Activated CD4-positive, alpha-beta T cell treated with anti-CD3 and anti-CD28 coated beads, Interleukin-2, amount 10 ng/mL, durations not matched to agents 24 days and 14 days (primary cell): Measurements from ENCODE around the gene ABHD1. TPM values are rescaled to one million over a fixed set of nuclear protein-coding genes. Genes with fewer than 3 reads are reported as not detected.

Source experiments
- DNase-seq: peaks from one replicate; pipeline ENCODE4 v3.0.0; 2022
- H3K27ac Mint-ChIP-seq: one replicate; pipeline ENCODE4 v1.8.0; 2022; ENCODE audit warnings: mild to moderate bottlenecking, mixed read lengths
- H3K27me3 Mint-ChIP-seq: one replicate; pipeline ENCODE4 v1.8.0; 2022; ENCODE audit warnings: mixed read lengths
- H3K36me3 Mint-ChIP-seq: one replicate; pipeline ENCODE4 v1.8.0; 2022; ENCODE audit warnings: low read depth, mild to moderate bottlenecking, mixed read lengths
- H3K4me1 Mint-ChIP-seq: one replicate; pipeline ENCODE4 v1.8.0; 2021; ENCODE audit warnings: mixed read lengths
- H3K4me3 Mint-ChIP-seq: one replicate; pipeline ENCODE4 v1.8.0; 2022; ENCODE audit warnings: mild to moderate bottlenecking, moderate library complexity, mixed read lengths
- H3K9me3 Mint-ChIP-seq: one replicate; pipeline ENCODE4 v1.8.0; 2021; ENCODE audit warnings: mixed read lengths
- intact Hi-C: fragments of 100-400 bp; cut with micrococcal nuclease; formaldehyde crosslinking; loops from one replicate; pipeline ENCODE4 v1.15.1; 2023
- total RNA-seq: library from RNA; stranded (reverse); gene quantifications from 2 replicates; pipeline ENCODE4 v1.2.3, GENCODE V29; 2022

Gene ABHD1
- total RNA-seq, 1 donor from 2014 or later = 0.23 TPM

DNA sequence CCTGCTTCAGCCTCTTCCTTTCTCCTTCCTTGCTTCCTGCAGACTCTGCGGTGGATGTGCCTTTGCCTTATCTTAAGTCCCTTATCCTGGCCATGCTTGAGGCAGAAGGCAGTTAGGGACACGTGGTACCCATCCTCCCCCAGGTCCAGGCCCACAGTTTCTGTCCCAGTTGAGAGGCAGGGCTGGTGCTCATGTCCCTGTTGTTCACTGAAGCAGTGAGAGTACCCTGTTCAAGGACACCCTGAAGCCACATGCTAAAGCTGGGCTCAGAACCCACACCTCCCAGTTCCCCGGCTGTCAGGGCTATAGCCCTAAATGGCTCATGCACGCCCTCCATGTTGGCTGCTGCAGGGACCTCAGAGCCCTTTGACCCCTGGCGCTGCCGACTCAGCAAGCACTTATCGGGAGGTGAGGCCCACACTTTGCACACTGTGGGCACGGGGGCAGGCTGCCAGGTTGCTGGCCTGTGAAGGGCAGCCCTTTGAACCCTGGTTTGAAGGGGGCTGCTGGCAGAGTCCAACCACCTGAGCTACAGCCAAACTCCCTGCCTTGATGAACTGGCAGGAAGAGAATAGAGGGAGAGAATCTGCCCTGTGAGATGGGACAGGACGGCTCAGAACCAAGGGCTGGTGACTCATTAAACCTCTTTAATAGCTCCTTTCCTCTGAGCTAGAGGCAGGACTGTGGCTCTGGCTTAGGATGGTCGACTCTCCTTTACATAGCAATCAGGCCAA lies 30.8 kb upstream of the ABHD1 start:
- intact Hi-C loops = no loop called here
- no peak for DNase-seq
- Mint-ChIP-seq H3K27me3 (no peaks in the 10 kb centered on the region), H3K27ac (no peak overlapping the region), H3K9me3 (no peaks in the 10 kb centered on the region), H3K36me3 (no peaks in the 10 kb centered on the region), H3K4me1 (peaks cover 20% of the 10 kb centered on the region), H3K4me3 (no peak overlapping the region)

DNA sequence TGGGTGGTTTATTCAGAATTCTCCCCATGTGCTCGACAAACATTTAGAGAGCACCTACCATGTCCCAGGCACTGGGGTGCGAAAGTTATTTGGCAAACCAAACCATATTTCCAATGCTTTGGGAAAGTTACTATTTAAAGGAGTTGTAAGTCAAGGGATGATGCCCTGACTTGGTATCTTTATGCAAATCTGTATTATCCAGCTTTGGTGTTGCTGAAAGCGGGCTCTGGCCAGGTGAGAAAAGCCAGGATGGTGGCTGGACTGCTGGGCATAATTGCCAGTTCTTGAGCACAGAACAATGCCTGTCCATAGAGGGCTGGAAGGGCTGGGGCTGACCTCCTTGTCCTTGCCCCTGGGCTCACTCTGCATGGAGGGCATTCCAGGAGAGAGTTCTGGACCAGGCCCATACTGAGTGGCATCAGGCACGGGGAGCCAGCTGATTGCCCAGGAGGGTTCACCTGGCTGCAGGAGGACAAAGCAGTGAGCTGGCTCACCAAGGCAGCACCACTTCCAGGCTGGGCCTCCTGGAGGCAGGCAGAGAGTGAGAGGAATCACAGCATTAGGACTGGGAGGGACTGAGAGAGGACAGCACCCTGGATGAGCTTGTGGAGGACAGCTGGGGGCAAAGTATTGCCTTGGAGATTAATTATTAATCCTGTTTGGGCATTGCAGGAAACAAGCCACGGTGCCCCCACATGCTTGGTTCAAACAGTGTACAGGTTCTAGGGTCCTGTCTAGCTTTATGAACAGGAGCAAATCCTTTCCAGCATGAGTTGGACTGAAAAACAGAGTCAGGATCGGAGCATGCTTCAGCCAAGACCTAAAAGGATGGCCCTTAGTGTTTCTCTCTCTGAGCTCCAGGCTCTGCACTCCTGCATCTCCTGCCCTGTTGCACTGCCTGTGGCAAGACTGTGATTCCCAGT lies 29.9 kb upstream of the ABHD1 start:
- DNase-seq = no peak
- Mint-ChIP-seq H3K4me3 (no peak overlapping the region), H3K27ac (no peak overlapping the region), H3K36me3 (no peaks in the 10 kb centered on the region), H3K4me1 (peaks cover 18% of the 10 kb centered on the region), H3K27me3 (no peaks in the 10 kb centered on the region), H3K9me3 (no peaks in the 10 kb centered on the region)
- intact Hi-C loops = no loop called here

GRCh38 chr2:27094353-27094984 lies 29.1 kb upstream of the ABHD1 start:
- H3K27ac Mint-ChIP-seq = no peak overlapping the region
- no peak for DNase-seq
- no peaks in the 10 kb centered on the region for H3K9me3 Mint-ChIP-seq
- H3K27me3 Mint-ChIP-seq = no peaks in the 10 kb centered on the region
- H3K4me1 Mint-ChIP-seq = peaks cover 16% of the 10 kb centered on the region
- peaks cover 2% of the 10 kb centered on the region for H3K36me3 Mint-ChIP-seq
- no peak overlapping the region for H3K4me3 Mint-ChIP-seq
- intact Hi-C loops = no loop called here

- no peaks in the 10 kb centered on the region for H3K9me3 Mint-ChIP-seq
- DNase-seq = no peak
- peaks cover 3% of the 10 kb centered on the region for H3K36me3 Mint-ChIP-seq
- intact Hi-C loops = no loop called here
- H3K4me3 Mint-ChIP-seq = no peak overlapping the region
- no peaks in the 10 kb centered on the region for H3K27me3 Mint-ChIP-seq
- no peak overlapping the region for H3K27ac Mint-ChIP-seq
- H3K4me1 Mint-ChIP-seq = peaks cover 15% of the 10 kb centered on the region
Measured at GRCh38 chr2:27095427-27095744, 28.2 kb upstream of the ABHD1 start.

DNA sequence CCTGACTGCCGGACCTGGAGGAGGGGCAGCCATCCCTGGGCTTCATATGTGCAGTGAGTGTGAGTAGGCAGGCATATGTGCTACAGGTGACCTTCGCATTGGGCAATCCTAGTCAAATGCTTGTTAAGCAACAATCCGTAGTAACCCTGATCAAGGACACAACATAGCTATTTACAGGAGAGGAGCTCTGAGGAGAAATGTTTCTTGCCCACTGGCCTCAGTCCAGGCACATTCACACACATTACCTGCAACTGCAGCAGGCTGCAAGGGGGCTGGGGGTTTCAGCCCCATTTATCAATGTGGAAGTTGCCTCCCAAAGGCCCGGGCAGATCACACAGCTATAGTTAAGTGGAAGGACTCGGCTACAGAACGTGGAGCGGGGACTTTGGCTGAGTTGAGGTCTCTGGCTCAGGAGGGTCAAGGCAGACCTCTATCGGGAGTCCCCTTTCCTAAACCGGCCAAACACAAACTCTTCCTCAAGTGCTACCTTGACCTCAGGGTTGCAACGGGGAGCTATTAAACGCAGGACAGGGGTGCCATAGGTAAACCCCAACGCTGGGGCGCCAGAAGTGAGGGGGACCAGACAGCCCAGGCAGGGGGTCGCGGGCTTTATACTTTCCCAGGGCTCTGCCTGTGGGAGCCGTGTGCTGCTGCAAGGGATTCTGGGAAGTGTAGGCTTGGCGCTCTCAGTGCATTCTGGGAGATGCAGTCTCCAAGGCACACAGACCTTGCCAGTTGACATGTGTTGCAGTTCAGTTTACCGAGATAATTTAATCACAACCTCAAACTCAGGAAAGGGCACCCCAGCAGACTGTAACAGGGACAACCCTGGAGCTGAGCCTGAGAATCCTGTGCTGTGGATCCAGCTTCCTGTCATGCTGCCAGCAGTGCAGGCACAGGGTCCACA lies 27.6 kb upstream of the ABHD1 start:
- H3K9me3 Mint-ChIP-seq = no peaks in the 10 kb centered on the region
- peaks cover 15% of the 10 kb centered on the region for H3K4me1 Mint-ChIP-seq
- H3K36me3 Mint-ChIP-seq = peaks cover 3% of the 10 kb centered on the region
- H3K27me3 Mint-ChIP-seq = no peaks in the 10 kb centered on the region
- DNase-seq = peak; percentile 85
- H3K27ac Mint-ChIP-seq = peak overlapping the region; percentile 48
- intact Hi-C loops = no loop called here
- H3K4me3 Mint-ChIP-seq = peak overlapping the region; percentile 71

DNA sequence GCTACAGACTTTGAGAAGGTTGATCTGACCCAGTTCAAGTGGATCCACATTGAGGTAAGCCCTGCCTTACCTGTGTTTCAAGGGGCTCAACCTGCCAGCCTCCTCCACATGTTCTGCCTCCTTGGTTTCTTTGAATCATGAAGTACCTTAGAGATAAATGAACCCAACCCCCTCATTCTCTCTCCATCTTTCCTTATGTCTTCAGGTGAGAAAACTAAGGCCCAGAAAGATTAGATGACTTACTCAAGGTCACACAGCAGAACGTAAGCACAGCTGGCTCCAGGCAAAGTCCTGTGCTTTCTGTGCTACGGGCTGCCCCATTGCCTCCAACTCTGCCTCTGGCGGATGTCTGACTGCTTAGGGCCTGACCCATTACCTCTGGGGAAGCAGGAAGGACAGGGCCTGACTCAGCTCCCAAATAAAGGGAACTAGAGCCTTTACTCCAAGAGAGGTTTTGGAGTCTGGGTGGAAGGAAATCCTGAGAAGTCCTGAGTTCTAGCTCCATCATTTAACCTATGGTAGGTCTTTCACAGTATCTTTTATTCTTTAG lies 26.8 kb upstream of the ABHD1 start:
- Mint-ChIP-seq H3K27ac (peak overlapping the region; percentile 52), H3K27me3 (no peaks in the 10 kb centered on the region), H3K36me3 (peaks cover 3% of the 10 kb centered on the region), H3K4me3 (no peak overlapping the region), H3K9me3 (no peaks in the 10 kb centered on the region), H3K4me1 (peaks cover 15% of the 10 kb centered on the region)
- intact Hi-C loops = no loop called here
- no peak for DNase-seq

GRCh38 chr2:27097341-27097740 lies 26.3 kb upstream of the ABHD1 start:
- Mint-ChIP-seq H3K27me3 (no peaks in the 10 kb centered on the region), H3K36me3 (peaks cover 3% of the 10 kb centered on the region), H3K4me1 (peaks cover 15% of the 10 kb centered on the region), H3K4me3 (no peak overlapping the region), H3K9me3 (no peaks in the 10 kb centered on the region), H3K27ac (no peak overlapping the region)
- no peak for DNase-seq
- intact Hi-C loops = no loop called here

GRCh38 chr2:27099334-27099955 lies 24.2 kb upstream of the ABHD1 start:
- no peak overlapping the region for H3K4me3 Mint-ChIP-seq
- no peaks in the 10 kb centered on the region for H3K9me3 Mint-ChIP-seq
- no peak overlapping the region for H3K27ac Mint-ChIP-seq
- H3K27me3 Mint-ChIP-seq = no peaks in the 10 kb centered on the region
- intact Hi-C loops = no loop called here
- no peak for DNase-seq
- peaks cover 15% of the 10 kb centered on the region for H3K4me1 Mint-ChIP-seq
- H3K36me3 Mint-ChIP-seq = peaks cover 3% of the 10 kb centered on the region

DNA sequence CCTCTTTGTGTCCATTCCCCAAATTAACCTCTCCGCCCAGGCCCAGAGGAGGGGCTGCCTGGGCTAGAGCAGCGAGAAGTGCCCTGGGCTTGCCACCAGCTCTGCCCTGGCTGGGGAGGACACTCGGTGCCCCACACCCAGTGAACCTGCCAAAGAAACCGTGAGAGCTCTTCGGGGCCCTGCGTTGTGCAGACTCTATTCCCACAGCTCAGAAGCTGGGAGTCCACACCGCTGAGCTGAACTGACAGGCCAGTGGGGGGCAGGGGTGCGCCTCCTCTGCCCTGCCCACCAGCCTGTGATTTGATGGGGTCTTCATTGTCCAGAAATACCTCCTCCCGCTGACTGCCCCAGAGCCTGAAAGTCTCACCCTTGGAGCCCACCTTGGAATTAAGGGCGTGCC lies 23.6 kb upstream of the ABHD1 start:
- Mint-ChIP-seq H3K27me3 (no peaks in the 10 kb centered on the region), H3K4me3 (no peak overlapping the region), H3K4me1 (peaks cover 15% of the 10 kb centered on the region), H3K27ac (no peak overlapping the region), H3K36me3 (peaks cover 3% of the 10 kb centered on the region), H3K9me3 (no peaks in the 10 kb centered on the region)
- DNase-seq = no peak
- intact Hi-C loops = no loop called here

- H3K4me3 Mint-ChIP-seq = no peak overlapping the region
- H3K9me3 Mint-ChIP-seq = no peaks in the 10 kb centered on the region
- DNase-seq = no peak
- intact Hi-C loops = no loop called here
- no peaks in the 10 kb centered on the region for H3K27me3 Mint-ChIP-seq
- peaks cover 2% of the 10 kb centered on the region for H3K4me1 Mint-ChIP-seq
- H3K27ac Mint-ChIP-seq = no peak overlapping the region
- H3K36me3 Mint-ChIP-seq = peaks cover 3% of the 10 kb centered on the region
Measured at GRCh38 chr2:27102329-27102728, 21.3 kb upstream of the ABHD1 start.

DNA sequence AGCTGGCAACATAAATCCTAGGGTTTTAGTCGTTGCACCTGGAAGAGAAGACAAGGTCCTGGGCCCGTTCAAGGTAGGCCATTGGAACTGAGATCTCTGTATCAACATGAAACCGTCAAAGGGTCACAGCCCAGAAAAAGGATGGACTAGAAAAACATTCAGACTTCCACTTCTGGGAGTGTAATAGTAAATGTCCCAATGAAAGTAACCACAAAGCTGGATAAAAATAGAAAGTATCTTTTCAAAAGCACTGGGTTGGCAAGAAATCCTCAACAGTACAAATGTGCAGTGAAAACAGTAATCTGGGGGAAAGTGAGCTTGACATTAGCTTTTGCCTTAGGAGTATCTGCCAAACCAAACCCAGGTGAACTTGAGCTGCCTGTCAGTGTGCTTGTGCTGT lies 17.6 kb upstream of the ABHD1 start:
- no peaks in the 10 kb centered on the region for H3K36me3 Mint-ChIP-seq
- no peak overlapping the region for H3K4me3 Mint-ChIP-seq
- peaks cover 2% of the 10 kb centered on the region for H3K4me1 Mint-ChIP-seq
- intact Hi-C loops = no loop called here
- H3K9me3 Mint-ChIP-seq = no peaks in the 10 kb centered on the region
- peaks cover 5% of the 10 kb centered on the region for H3K27me3 Mint-ChIP-seq
- H3K27ac Mint-ChIP-seq = no peak overlapping the region
- DNase-seq = no peak

GRCh38 chr2:27108221-27108620 lies 15.4 kb upstream of the ABHD1 start:
- Mint-ChIP-seq H3K36me3 (no peaks in the 10 kb centered on the region), H3K27ac (no peak overlapping the region), H3K27me3 (peaks cover 5% of the 10 kb centered on the region), H3K9me3 (no peaks in the 10 kb centered on the region), H3K4me1 (peaks cover 2% of the 10 kb centered on the region), H3K4me3 (no peak overlapping the region)
- no peak for DNase-seq
- intact Hi-C loops = no loop called here

- no peak for DNase-seq
- Mint-ChIP-seq H3K36me3 (no peaks in the 10 kb centered on the region), H3K4me1 (peaks cover 2% of the 10 kb centered on the region), H3K27ac (no peak overlapping the region), H3K27me3 (peaks cover 5% of the 10 kb centered on the region), H3K9me3 (no peaks in the 10 kb centered on the region), H3K4me3 (no peak overlapping the region)
- intact Hi-C loops = no loop called here
Measured at GRCh38 chr2:27109083-27109482, 14.5 kb upstream of the ABHD1 start.
